HG02973 (cell line): Measurements from ENCODE around the gene CYP46A1.

Experiments
- ATAC-seq: cut with Tn5 transposase; IDR thresholded peaks from one replicate; pipeline ENCODE4 v1.9.1; 2021; ENCODE audit warnings: moderate library complexity; ENCODE audit not compliant: unreplicated experiment

Gene CYP46A1

DNA sequence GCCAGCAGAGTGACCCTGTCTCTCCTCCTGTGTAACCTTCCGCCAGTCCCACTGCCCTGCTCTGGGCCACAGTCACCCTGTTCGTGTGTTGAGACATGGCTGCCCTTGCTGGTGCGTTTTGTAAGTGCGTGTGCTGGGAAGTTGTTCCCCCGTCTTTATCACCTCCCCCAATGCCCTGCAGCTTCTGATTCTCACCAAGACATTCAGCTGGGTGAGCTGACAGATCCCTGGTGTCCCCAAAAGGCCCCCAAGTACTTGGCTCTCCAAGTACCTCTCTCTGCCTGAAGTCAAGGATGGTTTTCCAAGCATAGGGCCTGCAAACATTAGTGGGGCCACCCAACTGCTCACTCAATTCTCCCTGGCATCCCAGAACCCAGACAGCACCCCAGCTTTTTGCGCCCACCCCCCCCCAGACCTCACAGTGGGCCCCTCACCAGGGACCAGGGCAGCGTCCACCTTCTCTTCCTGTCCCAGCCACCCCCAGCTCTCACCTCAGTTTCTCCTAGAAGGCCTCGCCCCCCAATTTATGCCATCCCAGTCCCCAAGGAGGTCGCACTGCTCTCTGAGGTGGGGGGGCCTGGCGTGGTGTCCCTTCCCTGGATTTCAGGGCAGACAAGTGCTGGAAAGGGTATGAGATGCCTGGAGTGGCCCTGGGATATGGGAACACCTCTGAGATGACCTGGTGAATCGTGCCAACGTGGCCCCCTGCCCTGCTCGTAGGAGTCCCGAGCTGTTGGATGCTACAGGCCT is 57.3 kb downstream of the CYP46A1 start:
- ATAC-seq = no peak

DNA sequence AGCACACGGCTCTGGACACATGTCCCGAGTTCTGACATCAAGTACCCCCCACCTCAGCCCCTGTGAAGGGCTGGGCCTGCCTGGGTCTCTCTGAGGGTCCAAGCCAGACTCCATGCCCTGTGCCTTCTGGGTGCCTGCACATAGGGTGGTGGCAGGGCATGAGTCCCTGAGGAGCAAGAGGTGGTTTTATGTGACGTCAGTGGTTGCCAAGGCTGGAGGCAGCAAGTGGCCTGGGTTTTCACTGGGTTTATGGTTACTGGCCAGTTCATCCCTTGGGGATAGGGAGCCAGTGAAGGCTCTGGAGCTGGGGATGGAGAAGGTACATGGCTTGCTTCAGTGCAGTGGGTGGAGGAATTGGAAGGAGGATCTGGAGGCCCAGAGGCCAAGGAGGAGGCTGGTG is 58.0 kb downstream of the CYP46A1 start:
- no peak for ATAC-seq

DNA sequence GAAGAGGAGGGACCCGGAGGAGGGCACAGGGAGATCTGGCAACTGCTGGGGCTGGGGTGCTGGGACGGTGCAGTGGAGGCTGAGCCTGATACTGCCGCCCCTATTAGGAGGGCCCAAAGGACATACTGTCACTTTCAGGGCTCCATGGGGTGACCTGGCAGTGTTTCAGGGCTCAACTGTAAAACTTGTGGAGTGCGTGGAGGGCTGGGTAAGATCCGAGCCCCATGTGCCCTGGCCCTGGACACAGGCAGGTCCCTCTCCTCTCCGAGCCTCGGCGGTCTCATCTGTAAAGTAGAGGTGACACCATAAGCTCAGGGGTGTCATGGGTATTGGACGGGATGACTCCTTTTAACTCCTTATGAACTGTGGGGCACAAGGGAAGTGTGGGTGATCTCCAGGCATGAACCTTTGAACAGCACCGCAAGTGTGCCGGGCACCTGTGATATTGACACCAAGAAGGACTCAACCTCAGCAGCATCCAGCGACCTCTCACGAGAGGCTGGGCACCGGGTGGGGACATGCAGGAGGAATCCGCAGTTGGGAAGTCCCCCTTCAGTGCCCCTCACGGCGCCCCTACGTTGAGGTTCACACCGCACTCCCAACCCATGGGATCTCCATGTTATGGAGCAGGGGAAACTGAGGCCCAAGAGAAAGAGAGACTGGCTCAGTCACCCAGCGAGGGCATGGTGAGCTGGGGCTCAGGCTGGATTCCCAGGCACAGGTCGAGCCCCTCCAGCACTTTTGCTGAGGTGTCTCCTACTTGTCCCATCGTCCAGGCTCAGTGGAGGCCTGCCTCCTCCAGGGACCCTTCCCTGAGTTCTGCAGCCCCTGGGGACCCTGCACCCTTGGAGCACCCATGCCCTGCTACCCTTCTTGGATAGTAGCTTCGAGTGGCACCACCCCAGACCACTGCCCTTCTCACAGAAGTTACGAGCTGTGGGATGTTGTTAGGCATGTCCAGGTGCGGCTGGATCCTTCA is 58.7 kb downstream of the CYP46A1 start:
- no peak for ATAC-seq

DNA sequence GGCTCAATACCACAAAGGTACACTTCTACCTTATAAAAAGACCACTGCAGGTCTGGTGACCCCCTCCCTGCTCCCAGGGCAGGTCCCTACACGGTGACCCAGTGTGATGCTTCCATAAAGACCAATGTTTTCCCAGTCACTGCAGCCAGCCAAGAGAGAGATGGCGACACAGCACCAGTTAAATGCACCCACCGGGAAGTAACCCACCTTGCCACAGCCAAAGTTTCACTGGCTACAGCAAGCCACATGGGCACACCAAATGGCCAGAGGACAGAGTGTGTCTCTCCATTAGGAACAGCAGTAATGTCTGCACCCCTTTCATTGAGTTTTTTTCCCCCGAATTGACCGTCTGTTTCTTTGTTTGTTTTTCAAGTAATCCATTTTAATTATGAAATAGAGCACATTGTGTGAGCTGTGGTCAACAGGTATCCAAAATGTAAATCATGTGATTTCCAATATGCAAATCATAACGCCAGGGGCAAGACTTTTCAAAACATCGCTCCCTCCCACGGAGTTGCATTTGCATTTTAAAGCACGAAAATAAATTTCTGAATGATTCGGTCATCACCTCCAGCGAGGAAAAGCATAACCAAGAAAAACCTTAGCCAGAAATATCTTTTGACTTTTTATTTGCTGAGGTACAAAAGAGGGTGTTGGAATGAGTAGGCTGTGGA is 60.2 kb downstream of the CYP46A1 start:
- no peak for ATAC-seq

DNA sequence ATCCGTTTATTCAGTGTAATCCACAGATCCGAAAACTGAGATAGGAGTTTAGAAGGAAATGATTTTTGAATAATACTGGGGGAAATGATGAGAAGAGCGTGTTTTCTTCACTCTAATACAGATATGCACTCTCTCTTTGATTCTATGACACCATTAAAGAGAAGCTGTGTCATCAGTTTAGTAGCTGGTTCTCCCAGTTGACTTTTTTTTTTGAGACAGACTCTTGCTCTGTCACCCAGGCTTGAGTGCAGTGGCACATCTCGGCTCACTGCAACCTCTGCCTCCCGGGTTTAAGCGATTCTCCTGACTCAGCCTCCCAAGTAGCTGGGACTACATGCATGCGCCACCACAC is 60.8 kb downstream of the CYP46A1 start:
- no peak for ATAC-seq

DNA sequence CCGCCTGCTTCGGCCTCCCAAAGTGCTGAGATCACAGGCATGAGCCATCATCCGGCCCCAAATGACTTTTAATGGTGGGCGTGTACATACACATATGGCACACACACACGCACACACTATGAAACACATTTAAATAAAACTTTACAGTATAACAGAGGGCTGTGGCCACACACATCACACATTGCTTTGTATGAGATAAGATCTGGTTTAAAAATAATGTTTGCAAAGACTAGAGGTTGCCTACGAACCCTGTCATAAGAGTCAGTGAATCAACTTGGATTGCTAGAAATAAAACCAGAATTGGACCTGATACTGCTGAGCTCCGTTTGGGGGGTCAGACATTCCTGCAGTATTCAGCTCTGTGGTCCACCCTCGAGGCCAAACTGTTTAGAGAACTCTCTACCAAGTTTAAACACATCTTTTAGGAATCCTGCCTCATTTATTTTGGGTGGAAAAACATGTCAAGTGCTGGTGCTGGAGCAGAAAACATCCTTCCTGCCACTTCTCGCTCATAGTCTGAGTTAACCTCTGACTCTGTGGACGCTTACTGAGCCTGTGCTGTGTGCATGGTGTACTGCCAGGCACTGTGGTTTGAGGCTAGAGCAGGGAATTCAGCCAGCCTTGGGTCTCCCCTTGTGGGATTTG is 61.3 kb downstream of the CYP46A1 start:
- no peak for ATAC-seq

DNA sequence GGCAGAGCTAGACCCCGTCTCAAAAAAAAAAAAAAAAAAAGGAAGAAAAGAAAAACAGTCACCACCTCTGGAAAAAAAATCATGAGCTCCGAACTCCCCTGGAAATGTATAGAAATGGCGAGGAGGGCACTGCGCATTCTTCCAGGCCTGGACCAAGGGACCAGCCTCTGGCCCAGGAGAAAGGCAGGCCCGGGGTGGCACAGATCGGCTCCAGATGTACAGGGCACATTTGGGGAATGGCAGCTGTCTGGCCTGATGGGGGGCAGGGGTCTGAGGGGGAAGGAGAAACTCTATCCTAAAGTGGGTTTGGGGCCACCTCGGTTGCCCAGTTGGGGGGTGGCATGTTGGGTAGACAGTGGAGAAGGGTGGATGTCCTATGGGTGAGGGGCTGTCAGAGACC is 63.1 kb downstream of the CYP46A1 start:
- no peak for ATAC-seq

DNA sequence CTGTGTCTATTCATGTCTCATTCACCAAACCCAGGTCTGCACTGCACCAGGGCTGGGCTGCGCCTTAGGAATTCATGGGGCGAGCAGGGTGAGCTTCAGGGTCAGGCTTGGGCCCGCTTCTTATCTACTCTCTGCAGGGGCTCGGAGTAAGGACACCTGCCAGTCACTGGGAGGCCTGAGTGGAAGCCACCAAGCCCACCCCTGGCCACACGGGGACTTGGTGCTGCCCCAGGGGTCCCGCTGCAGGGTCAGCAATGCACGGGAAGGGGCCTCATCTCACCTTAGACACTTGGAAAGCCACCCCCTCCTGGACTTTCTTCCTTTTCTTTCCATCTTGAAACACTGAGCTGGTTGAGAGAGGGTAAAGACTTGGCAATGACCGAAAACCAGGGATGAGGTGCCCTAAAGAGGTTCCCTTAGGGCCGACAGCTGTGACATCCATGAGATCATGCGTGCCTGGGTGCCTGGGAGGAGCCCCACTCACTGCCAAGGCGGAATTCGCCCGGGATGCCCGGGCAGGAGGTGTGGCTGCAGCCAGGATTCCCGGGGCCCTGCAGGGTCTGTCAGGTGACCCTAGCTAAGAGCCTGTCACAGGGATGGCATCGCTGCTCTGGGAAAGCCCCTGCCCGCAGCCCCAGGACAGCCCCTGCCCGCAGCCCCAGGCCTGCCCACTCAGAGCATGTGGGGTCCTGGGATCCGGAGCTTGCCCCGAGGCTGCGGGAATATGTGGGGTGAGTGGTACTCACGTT is 63.7 kb downstream of the CYP46A1 start:
- ATAC-seq = no peak

DNA sequence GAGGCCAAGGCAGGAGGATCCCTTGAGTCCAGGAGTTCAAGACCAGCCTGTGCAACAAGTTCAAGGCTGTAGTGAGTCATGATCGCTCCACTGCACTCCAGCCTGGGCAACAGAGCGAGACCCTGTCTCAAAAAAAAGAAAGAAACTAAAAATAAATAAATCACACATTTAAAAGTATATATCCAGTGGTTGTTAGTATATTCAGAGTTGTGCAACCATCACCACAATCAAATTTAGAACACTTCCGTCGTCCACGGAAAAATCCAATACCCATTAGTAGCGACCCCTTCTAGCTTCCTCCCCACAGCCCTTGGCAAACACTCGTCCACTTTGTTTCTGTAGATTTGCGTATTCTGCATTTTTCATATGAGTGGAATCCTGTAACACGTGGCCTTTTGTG is 64.4 kb downstream of the CYP46A1 start:
- ATAC-seq = no peak

DNA sequence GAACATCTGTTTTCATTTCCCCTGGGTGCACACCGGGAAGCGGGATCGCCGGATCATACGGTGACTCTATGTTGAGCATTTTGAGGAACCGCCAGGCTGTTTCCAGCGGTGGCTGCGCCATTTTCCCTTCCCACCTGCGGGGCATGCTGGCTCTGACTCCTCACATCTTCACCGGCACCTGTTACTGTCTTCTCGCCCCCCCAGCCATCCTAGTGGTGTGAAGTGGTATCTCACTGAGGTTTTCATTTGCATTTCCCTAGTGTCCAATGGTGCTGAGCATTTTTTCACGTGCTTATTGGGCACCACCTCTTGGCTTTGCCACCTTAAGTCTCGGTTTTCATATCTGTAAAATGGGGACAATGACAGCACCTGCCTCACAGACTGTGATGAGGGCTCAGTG is 65.0 kb downstream of the CYP46A1 start:
- ATAC-seq = no peak

DNA sequence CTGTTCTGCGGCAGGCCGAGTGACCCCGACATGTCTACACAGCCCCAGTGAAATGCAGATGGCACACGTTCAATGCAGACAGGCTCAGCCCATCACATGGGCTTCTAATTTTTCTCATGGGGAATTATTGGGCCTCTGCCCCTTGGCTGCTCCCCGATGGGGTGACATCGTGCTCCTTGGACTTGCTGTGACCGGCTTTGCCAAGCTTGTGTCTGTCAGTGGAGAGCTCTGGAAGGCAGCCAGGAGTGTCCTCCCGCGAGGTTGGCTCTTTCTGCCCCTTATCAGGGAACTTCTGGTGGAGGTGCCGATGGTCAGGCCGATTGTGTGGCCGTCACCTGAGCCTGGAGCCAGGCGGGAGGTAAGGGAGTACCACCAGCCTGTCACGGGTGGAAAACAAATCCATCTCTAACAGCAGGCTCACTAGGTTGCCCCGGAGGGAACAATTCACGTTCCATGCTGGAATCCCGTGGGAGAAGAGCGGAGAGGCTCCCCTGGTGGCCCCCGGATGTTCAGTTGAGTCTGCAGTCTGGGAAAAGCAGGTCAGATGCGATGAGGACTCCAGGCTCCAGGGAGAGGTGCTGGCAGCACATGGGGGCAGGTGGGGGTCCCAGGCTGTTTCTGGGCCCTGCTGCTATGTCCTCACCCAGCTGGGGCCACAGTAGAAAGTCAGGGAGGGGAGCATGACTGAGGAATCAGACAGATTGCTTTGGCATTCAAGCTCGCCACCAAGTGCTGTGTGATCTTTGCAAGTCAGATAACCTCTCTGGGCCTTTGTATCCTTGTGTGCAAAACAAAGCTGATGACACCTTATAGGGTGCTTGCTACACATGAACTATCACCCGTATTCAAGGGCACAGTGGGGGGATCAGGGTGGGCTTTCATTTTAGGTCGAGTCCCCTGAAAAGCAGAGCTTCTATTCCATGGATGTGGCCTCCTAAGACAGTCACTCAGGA is 65.9 kb downstream of the CYP46A1 start:
- ATAC-seq = no peak

DNA sequence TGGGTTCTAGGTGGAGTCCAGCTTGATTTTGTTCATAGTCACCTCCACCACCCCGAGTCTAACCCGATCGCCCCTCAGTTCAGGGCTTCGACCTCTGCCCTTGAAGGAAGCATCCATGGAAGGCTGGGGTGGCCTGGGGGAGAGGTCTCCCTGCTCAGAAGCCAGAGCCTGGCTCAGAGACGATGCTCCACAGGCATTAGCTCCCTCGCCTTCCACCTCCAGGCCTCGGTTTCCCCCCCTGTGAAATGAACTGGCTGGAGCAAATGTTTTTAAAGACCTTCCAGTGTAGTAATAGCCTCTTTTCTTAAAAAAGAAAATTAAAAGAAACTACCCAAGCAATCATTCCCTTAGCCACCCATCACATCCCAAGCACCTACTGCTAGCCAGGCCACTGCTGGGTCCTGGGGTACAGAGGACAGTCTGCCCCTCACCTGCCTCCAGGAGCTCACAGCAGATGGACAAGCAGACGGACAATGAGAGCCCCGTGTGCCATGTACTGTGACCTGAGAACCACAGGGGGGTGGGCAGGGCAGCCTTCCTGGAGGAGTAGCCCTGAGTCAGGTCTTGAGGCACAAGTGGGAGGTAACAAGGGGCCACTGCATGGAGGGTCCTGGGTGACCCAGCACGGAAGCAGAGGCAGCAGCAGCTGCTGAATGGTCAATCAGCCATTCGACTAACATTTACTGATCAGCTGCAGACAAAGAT is 66.8 kb downstream of the CYP46A1 start:
- no peak for ATAC-seq

DNA sequence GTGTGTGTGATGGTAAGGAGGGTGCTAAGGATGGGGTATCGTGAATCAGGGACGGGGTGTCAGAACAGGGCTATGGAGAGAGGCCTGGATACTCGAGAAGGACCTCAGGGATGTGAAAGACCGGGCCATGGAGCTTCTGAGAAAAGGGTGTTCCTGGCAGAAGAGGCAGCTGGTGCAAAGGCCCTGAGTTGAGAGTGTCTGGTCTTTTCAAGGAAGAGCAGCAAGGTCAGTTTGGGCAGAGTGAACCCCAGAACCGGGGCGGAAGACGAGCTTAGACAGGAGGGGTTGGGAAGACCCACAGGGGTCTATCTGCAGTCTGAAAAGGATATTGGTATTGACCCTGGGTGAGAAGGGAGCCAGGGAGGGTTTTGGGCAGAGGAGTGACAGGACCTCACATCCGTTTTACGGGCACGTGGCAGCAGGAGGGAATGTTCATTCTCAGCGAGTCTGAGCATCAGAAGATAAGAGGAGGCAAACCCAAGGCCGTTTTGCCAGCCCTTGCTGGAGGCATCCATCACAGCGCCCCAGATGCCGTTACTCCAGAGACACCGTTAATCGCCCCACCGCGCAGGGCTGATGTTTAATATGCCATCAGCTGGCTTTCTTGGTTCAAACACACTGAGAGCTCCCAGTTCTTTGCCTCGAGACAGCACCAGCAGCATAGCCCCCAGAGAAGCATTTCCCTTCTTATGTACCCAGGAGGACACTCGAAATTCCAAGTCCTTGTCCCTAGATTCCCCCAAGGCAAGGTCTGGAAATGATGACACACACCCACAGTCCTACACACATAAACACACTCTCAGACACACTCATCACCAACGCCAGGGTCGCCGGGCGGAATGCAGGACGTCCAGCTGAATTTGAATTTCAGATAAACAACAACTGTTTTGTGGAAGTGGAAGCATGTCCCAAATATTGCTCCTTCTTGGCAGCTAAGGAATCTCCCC is 67.7 kb downstream of the CYP46A1 start:
- ATAC-seq = no peak

DNA sequence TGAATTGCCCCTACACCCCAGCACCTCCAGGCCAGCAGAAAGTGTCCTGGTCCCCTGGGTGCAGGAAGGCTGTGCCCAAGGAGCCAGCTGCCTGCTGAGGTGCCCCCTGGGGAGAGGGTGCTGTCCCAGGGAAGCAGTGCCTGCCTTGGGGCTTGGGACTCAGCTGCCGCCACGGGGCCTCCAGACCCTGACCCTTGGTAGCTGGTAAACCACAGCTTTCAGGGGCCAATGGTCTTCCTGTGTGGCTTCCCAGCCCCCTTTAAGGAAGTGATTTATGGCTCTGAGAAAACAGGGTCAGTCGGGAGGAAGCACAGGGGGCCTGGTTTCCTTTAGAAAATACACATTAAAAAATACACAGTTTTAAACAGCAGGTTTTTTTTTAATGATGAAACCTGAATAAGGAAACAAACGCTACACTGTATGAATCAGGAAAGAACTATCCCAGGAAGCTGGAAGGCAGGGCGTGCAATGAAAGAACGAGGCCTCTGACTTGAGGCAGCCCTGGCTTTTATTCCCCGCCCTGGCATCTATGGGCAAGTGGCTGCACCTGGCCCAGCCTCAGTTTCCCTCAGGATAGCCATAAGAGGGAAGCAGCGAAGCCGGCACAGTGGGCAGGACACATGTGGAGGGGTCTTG is 68.5 kb downstream of the CYP46A1 start:
- ATAC-seq = no peak

DNA sequence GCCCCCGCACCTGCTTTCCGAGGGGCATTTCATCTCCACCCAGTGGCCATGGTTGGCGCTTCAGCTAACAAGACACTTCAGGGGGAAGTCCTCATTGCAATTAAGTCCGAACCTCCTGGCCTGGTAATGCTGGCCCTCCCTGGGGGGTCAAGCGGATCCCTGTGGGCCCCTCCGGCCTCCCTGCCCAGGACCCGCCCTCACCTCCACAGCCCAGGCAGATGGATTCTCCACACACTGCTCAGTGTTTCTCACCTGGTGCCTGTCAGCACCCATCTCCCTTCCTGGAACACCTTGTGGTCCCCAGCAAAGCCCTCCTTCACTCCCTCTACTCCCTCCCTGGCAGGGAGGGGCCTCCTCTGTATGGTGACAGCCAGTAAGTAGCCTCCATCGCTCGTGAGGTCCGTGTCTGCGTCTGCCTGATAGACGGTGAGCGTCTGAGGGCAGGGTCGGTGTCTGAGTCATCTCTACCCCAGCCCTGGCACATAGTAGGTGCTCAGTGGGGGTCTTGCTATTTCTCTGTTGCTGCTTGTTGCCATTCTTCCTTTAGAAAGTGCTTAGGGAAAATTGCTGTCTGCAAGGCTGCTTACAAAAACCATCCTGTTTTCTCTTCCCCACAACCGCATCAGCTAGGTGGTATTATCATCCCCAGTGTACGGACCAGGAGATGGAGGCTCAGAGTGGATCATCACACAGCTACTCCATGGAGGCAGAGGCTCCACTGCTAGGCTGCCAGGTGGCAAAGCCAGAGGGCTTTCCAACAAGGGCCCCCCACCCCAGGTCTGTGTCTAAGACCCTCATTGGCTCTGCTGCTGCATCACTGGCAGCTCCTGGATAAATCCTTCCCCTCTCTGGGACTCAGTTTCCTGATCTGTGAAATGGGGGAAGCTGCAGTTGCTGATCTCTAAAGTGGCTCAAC is 69.4 kb downstream of the CYP46A1 start:
- no peak for ATAC-seq
